ENCODE data around the gene BLOC1S3.

DNA sequence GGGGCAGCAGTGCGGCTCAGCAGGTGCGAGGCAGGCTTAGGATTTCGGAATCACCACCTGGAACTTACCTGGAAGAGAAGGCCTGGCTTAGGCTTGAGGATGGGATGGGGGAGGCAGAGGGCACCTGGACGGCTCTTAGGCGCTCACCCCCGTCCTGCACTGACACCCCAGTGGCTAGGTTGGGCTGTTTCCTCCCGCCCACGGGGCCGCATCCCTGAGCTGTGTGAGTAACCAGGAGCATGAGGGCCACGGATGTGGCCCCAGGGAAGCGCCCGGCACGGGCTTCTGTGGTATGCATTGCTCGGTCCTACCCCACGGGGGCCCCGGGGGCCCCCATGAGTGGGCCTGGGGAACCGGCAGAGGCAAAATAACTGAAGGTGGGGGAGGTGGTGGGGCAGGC lies 15.4 kb upstream of the BLOC1S3 start:
- TF ChIP-seq POLR2A (IDR thresholded peaks at IDR 0.05) (no peak), CTCF (IDR thresholded peaks at IDR 0.05) (no peak)

Measured in right lobe of liver (tissue), 4 donors.